NK-92 treated with Interleukin-12 subunit alpha and Interleukin-12 subunit beta, amount 100 ng/mL, for 24 hours (cell line): ENCODE results near the gene LRP1B.

Source experiments
- DNase-seq: peaks from one replicate; lab custom pipeline; 2025; lab: John Stamatoyannopoulos, UW

LRP1B gene

GRCh38 chr2:141423124-141423523, 707.7 kb downstream of the LRP1B start:
- no peak for DNase-seq

DNA sequence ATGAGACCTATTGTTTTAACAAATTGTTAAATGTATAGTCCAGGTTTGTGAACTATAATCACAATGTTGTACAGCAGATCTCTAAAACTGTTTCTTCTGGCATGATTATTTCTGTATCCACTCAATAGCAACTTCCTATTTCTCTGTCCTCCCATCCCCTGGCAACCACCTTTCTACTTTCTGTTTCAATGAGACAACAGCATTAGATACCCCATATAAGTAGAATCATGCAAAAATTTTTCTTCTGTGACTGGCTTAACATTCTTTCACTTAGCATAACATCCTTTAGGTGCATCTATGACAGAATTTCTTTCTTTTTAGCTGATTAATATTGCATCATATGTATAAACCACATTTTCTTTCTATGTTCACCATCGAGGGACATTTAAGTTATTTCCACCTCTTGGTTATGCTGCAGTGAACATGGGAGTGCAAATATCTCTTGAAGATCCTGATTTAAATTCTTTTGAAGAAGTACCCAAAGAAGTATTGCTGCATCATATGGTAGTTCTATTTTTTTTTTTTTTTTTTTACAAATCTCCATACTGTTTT, 713.5 kb downstream of the LRP1B start:
- no peak for DNase-seq

- DNase-seq = no peak
Observed at GRCh38 chr2:141411419-141411818, 719.4 kb downstream of the LRP1B start.

DNA sequence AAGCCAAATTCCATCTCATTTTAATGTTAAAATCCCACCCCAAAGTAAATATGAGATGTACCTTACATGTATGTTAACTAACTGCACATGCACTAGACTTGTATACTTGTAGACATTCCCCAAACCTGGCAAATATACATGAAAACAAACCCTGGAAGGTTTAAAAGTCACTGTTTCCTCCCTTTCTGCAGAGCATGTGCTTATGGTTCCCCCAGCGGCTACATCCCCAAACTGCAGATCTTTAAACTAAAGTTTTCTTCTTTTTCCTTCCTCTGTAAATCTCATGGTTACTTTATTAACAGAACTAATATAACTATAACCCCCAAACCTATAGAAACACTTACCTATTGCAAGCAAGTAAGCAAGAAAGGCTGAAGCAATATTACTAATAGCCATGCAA, 731.5 kb downstream of the LRP1B start:
- no peak for DNase-seq

DNA sequence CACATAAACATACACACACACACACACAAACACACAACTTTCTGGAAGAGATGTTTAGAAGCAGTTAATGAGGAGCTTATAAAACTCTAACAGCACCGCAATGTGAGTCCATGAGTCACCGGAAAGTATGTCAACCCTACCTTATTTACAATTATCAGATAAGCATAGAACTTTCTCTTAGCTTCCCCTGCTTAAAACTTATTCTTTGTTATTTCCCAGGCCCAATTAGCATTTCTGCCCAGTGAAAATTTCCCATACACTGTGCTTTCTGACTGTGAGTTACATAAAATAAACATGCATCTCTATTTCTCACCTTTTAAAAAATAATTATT, 737.6 kb downstream of the LRP1B start:
- DNase-seq = no peak

GRCh38 chr2:141392517-141393213, 738.2 kb downstream of the LRP1B start:
- DNase-seq = no peak

DNA sequence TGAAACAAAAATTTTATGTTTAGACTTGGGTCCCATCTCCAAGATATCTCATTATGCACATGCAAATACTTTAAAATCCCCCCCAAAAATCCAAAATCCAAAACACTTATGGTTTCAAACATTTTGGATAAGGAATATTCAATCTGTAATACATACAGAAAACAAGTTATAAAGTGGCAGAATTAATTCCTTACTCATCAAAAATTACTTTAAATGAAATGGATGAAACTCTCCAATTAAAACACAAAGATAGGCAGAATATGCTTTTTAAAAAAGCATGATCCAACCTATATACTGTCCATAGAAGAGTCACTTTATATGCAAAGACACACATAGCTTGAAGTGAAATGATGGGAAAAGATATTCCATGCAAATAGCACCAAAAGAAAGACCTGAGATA, 744.6 kb downstream of the LRP1B start:
- DNase-seq = no peak

GRCh38 chr2:141384676-141385075, 746.1 kb downstream of the LRP1B start:
- no peak for DNase-seq

- no peak for DNase-seq
Observed at GRCh38 chr2:141381946-141382345, 748.9 kb downstream of the LRP1B start.

GRCh38 chr2:141380008-141380979, 750.5 kb downstream of the LRP1B start:
- DNase-seq = no peak

- DNase-seq = no peak
Observed at GRCh38 chr2:141364821-141365220, 766.0 kb downstream of the LRP1B start.

GRCh38 chr2:141362311-141362710, 768.5 kb downstream of the LRP1B start:
- no peak for DNase-seq

- DNase-seq = no peak
Observed at GRCh38 chr2:141348481-141348880, 782.3 kb downstream of the LRP1B start.

DNA sequence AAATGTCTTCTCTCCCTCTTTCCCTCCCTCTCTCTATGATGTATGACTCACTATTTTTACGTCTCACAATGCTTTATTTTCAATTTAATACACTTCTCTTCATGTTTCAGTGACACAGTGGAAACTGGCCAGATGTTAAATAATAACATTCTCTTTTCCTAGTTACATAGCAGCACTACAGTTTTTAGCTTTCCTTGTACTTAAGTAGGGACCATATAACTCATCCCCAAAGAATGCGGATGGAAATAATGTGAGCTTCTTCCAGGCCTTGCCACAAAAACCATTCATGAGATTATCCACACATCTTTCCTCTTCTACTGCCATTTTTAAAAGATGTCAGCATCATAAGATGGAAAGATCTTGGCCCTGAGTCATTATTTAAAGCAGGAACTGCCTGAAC, 789.4 kb downstream of the LRP1B start:
- DNase-seq = no peak

DNA sequence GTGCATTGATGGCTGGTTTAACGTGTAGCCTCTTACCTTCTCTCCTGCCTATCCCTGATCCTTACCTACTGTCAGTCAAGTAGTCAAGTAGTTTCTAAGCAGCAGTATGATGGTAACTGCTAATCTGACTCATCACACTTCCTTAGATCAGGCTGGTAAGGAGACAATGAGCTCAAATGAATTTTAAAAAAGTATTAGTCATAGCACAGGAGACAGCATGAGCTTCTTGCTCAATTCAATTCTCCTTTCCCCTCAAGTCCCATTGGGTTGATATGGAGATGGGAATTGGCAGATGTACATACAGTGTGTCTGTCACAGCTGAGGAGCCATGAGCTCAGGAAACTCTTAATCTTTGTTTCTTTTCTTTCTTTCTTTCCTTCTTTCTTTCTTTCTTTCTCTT, 799.7 kb downstream of the LRP1B start:
- DNase-seq = no peak

DNA sequence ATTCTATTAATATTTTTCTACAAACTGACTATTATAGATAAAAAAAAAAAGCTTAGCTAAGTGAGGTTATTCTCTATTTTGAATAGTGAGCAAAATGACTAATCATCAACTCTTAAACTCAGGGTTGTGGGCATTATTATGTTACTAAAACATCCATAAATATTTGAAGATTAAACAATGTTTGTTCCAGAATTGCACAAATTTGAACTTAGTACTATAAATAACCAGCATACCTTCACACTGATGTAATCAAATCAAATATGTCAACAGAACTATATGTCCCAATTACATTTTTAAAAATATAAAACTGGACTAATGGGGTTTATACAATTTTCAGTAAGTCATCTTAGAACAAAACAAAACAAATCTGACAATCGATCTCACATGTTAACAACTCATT, 800.9 kb downstream of the LRP1B start:
- no peak for DNase-seq

GRCh38 chr2:141323571-141323970, 807.2 kb downstream of the LRP1B start:
- no peak for DNase-seq

GRCh38 chr2:141317986-141318385, 812.8 kb downstream of the LRP1B start:
- no peak for DNase-seq

- no peak for DNase-seq
Observed at GRCh38 chr2:141316606-141317005, 814.2 kb downstream of the LRP1B start.

- no peak for DNase-seq
Observed at GRCh38 chr2:141316103-141316502, 814.7 kb downstream of the LRP1B start.

- no peak for DNase-seq
Observed at GRCh38 chr2:141313972-141314371, 816.8 kb downstream of the LRP1B start.

- no peak for DNase-seq
Observed at GRCh38 chr2:141311430-141311829, 819.4 kb downstream of the LRP1B start.

GRCh38 chr2:141306368-141306767, 824.4 kb downstream of the LRP1B start:
- no peak for DNase-seq
